Endodermal cell (in vitro differentiated cells): ENCODE measurements around the gene UBN1. TPM values are rescaled to one million over a fixed set of nuclear protein-coding genes. Genes with fewer than 3 reads are reported as not detected.
A peak's percentile ranks its signal among the peaks of the same experiment; 100 is the strongest.

Experiments used
- DNase-seq: peaks from one replicate; pipeline ENCODE4 v3.0.0-alpha.2; 2017
- H3K27ac ChIP-seq: 2 replicates; pipeline ENCODE4 v1.5.1; 2013; ENCODE audit warnings: mild to moderate bottlenecking, low read depth, low read length, moderate library complexity
- H3K27me3 ChIP-seq: 2 replicates; pipeline ENCODE4 v1.6.1; 2013; ENCODE audit warnings: mild to moderate bottlenecking, low read length, moderate library complexity; ENCODE audit not compliant: insufficient read depth, control insufficient read depth, poor library complexity, severe bottlenecking
- H3K36me3 ChIP-seq: 2 replicates; pipeline ENCODE4 v1.7.0; 2013; ENCODE audit warnings: mild to moderate bottlenecking, low read length, moderate library complexity; ENCODE audit not compliant: control insufficient read depth, insufficient read depth
- H3K4me1 ChIP-seq: one replicate; pipeline ENCODE4 v1.7.0; 2013; ENCODE audit warnings: low read length; ENCODE audit not compliant: control insufficient read depth, insufficient read depth
- H3K4me3 ChIP-seq: 2 replicates; pipeline ENCODE4 v1.5.1; 2013; ENCODE audit warnings: mild to moderate bottlenecking, low read length, moderate library complexity
- H3K9ac ChIP-seq: 2 replicates; pipeline ENCODE4 v1.6.1; 2013; ENCODE audit warnings: mild to moderate bottlenecking, low read length, moderate library complexity; ENCODE audit not compliant: poor library complexity, severe bottlenecking; ENCODE audit errors: extremely low read depth
- H3K9me3 ChIP-seq: 2 replicates; pipeline ENCODE4 v1.6.1; 2013; ENCODE audit warnings: mild to moderate bottlenecking, low read length, moderate library complexity; ENCODE audit not compliant: control insufficient read depth
- H3K27ac Mint-ChIP-seq: 2 replicates; pipeline ENCODE4 v1.8.0; 2020; ENCODE audit warnings: mixed read lengths
- H3K27me3 Mint-ChIP-seq: 2 replicates; pipeline ENCODE4 v1.8.0; 2021; ENCODE audit warnings: mild to moderate bottlenecking, mixed read lengths; ENCODE audit not compliant: insufficient read depth
- H3K36me3 Mint-ChIP-seq: 2 replicates; pipeline ENCODE4 v1.8.0; 2020; ENCODE audit warnings: low read depth, mixed read lengths
- H3K4me1 Mint-ChIP-seq: 2 replicates; pipeline ENCODE4 v1.8.0; 2020; ENCODE audit warnings: mixed read lengths
- H3K4me3 Mint-ChIP-seq: 2 replicates; pipeline ENCODE4 v1.8.0; 2020; ENCODE audit warnings: mild to moderate bottlenecking, moderate library complexity, mixed read lengths
- H3K9me3 Mint-ChIP-seq: 2 replicates; pipeline ENCODE4 v1.8.0; 2020; ENCODE audit warnings: mild to moderate bottlenecking, mixed read lengths
- CTCF ChIP-seq: fragments of 200-600 bp; sonication (generic); conservative IDR thresholded peaks from 2 replicates; pipeline ENCODE4 v1.5.0; 2021; ENCODE audit warnings: antibody characterized with exemption, mild to moderate bottlenecking
- WGBS, 2 experiments: methylation state at CpG; one replicate each; pipeline versions ENCODE4 v1.1.5 to v1.1.7; 2013; ENCODE audit warnings: missing lambda C conversion rate in 2 of 2, mixed read lengths in 1 of 2; ENCODE audit not compliant: insufficient coverage in 1 of 2, insufficient read length in 1 of 2; 5-methylcytosine and 5-hydroxymethylcytosine counted together
- total RNA-seq, 2 donors: library from RNA; stranded (reverse); fragmentation: NEBNext Ultra II Directional in 1 of 2; extraction: Animal tissue kit (Norgen Biotek cat#: 25700) in 1 of 2; gene quantifications; 2 replicates in 1 of 2; 3 replicates in 1 of 2; pipeline ENCODE4 v1.2.1, GENCODE V29; 2021

UBN1 gene
- total RNA-seq, 2 donors from 2014 or later = 36.8 to 46.7 TPM

GRCh38 chr16:4801962-4802658 is 45.2 kb upstream of the UBN1 start, which contains the start of gene ROGDI:
TSS of gene ROGDI (minus strand) at chr16:4802633. CDS start at chr16:4802571, 62 bp downstream.
- H3K27me3 Mint-ChIP-seq = no peaks in the 10 kb centered on the region
- peaks cover 9% of the 10 kb centered on the region for H3K4me1 Mint-ChIP-seq
- Histone ChIP-seq H3K4me3 (peak within 1 kb of the TSS; percentile 90), H3K9me3 (no peaks in the 10 kb centered on the region), H3K36me3 (peaks cover 19% of the 10 kb centered on the region), H3K27me3 (no peaks in the 10 kb centered on the region), H3K27ac (peak within 1 kb of the TSS; percentile 81), H3K9ac (peak within 1 kb of the TSS; percentile 64), H3K4me1 (peaks cover 9% of the 10 kb centered on the region)
- peak; percentile 97 for DNase-seq
- peak within 1 kb of the TSS; percentile 68 for H3K4me3 Mint-ChIP-seq
- no peak for TF ChIP-seq CTCF
- peak within 1 kb of the TSS; percentile 86 for H3K27ac Mint-ChIP-seq
- WGBS, 2 experiments = 0% methylated on average over 19 to 70 of the region's 70 CpGs
- H3K36me3 Mint-ChIP-seq = peaks cover 32% of the 10 kb centered on the region
- H3K9me3 Mint-ChIP-seq = no peaks in the 10 kb centered on the region

GRCh38 chr16:4802659-4803287 is 44.5 kb upstream of the UBN1 start:
- DNase-seq = peak; percentile 97
- WGBS, 2 experiments = 0% methylated on average over 59 of the region's 59 CpGs; no CpG with 5 or more reads in 1 of the 2 experiments
- Mint-ChIP-seq H3K27ac (peak overlapping the region; percentile 86), H3K27me3 (no peaks in the 10 kb centered on the region), H3K4me1 (peaks cover 9% of the 10 kb centered on the region), H3K36me3 (peaks cover 35% of the 10 kb centered on the region), H3K9me3 (no peaks in the 10 kb centered on the region), H3K4me3 (peak overlapping the region; percentile 68)
- H3K4me1 ChIP-seq = peaks cover 9% of the 10 kb centered on the region
- no peaks in the 10 kb centered on the region for H3K9me3 ChIP-seq
- H3K27ac ChIP-seq = peak overlapping the region; percentile 81
- peak overlapping the region; percentile 90 for H3K4me3 ChIP-seq
- peak; percentile 30 for TF ChIP-seq CTCF
- H3K9ac ChIP-seq = peak overlapping the region; percentile 32
- H3K36me3 ChIP-seq = peaks cover 26% of the 10 kb centered on the region
- H3K27me3 ChIP-seq = no peaks in the 10 kb centered on the region

GRCh38 chr16:4803401-4803844 is 43.9 kb upstream of the UBN1 start:
- peak overlapping the region; percentile 90 for H3K4me3 ChIP-seq
- H3K9ac ChIP-seq = peak overlapping the region; percentile 32
- 55 to 71% methylated on average over 4 to 8 of the region's 8 CpGs for WGBS, 2 experiments
- peaks cover 29% of the 10 kb centered on the region for H3K36me3 ChIP-seq
- no peak overlapping the region for H3K27ac Mint-ChIP-seq
- no peak for TF ChIP-seq CTCF
- no peak overlapping the region for H3K27ac ChIP-seq
- no peaks in the 10 kb centered on the region for H3K27me3 Mint-ChIP-seq
- peak overlapping the region; percentile 68 for H3K4me3 Mint-ChIP-seq
- no peaks in the 10 kb centered on the region for H3K27me3 ChIP-seq
- H3K4me1 Mint-ChIP-seq = peaks cover 9% of the 10 kb centered on the region
- no peaks in the 10 kb centered on the region for H3K9me3 Mint-ChIP-seq
- no peaks in the 10 kb centered on the region for H3K9me3 ChIP-seq
- peaks cover 9% of the 10 kb centered on the region for H3K4me1 ChIP-seq
- no peak for DNase-seq
- H3K36me3 Mint-ChIP-seq = peaks cover 36% of the 10 kb centered on the region
